Measurements from ENCODE around the gene FAM193B.

FAM193B gene

DNA sequence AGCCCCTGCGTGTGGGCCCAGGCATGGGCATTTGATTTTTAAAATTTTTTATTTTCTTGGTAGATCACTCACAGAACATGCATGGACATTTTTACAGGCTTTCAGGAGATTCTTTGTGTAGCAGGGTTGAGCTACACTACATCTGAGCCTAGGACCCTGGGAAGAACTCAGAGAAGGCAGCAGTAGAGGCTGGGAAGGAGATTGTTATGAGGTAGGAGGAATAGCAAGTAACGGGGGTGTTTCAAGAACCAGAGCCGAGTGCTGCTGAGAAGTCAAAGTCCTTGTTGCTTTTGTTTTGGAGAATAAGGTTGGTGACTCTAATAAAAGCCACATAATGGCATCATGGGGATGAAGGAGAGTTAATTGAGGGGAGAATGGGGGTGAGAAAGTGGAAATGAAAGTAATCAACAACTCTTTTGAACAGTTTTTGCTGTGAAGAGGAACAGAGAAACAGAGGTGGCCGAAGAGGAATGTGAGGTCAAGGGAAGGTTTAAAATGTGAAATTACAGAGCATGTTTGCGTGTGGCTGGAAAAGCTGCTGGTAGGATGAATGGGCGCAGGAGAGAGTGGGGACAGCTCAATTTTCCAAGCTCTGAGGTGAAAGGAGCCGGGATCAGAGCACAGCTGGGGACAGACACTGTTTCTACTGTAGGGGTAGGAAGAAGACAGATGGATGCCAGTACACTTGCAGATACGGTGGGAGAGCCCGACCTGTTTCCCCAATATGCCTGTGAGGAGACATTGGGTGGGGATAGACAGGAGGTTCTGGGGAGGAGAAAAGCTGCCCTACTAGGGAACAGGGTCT is 52.3 kb downstream of the FAM193B start:
- H3K4me3 ChIP-seq (ENCODE audit: low read depth, low read length): no peak overlapping the region

DNA sequence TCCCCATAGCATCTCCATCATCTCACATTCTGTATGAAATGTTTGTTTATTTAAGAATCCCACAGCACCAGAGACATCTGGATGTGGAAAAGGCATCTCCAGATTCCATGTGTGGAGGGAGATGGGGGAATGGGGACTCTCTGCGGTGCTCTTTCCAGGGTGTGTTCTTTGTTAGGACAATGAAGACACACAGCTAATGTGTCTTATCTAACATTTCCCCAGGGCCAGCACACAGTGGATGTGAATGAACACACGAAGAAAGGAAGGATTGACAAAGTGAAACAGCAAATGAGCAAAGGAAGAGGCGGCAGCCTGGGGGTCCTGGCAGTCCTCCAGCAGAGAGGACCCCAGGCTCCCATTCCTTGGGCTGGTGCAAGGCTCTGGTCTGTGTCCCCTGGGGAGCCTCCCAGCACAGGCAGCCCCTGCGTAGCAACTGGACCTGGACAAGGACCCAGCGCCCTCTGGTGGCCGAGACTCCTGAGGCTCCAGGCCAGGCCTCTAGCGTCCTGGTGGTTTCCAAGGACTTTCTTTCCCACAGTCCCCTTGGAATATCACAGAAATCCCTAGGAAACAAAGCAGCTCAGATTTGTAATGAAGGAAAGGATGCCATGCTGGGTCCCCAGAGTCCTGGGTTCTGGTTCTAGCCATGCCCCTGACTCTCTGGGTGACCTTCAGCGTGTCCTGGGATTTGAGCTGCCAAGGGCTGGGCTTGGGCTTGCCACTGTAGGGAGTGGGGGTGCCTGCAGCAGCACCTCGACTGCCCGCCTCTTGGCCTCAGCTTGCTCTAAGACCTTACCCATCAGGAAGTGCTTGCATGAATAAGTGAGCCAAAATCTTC is 53.5 kb downstream of the FAM193B start:
- no peak overlapping the region for H3K4me3 ChIP-seq (ENCODE audit: low read depth, low read length)

DNA sequence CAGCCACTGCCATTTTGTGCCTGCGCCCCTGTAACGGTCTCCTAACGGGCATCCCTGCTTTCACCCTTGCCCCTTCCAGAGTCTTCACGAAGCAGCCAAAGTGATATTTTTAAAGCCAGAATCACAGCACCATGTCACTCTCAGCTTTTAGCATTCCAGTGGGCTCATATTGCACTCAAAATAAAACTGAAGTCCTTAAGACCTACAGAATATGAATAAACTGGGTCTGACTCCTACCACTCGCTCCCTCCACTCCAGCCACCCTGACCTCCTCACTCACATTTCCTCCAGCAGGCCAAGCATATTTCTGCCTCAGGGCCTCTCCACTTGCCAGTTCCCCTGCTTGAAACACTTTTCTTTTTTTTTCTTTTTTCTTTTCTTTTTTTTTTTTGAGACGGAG is 54.5 kb downstream of the FAM193B start:
- no peak overlapping the region for H3K4me3 ChIP-seq (ENCODE audit: low read depth, low read length)

- H3K4me3 ChIP-seq (ENCODE audit: low read depth, low read length): peak overlapping the region; percentile 35
Measured at GRCh38 chr5:177498013-177498787, 56.2 kb downstream of the FAM193B start.

- H3K4me3 ChIP-seq (ENCODE audit: low read depth, low read length): peak within 1 kb of the TSS; percentile 69
Measured at GRCh38 chr5:177497292-177498012, 56.9 kb downstream of the FAM193B start, which contains the start of gene PDLIM7. PDLIM7 (minus strand) TSS chr5:177497604; CDS start chr5:177496512, 1,092 bp downstream.

DNA sequence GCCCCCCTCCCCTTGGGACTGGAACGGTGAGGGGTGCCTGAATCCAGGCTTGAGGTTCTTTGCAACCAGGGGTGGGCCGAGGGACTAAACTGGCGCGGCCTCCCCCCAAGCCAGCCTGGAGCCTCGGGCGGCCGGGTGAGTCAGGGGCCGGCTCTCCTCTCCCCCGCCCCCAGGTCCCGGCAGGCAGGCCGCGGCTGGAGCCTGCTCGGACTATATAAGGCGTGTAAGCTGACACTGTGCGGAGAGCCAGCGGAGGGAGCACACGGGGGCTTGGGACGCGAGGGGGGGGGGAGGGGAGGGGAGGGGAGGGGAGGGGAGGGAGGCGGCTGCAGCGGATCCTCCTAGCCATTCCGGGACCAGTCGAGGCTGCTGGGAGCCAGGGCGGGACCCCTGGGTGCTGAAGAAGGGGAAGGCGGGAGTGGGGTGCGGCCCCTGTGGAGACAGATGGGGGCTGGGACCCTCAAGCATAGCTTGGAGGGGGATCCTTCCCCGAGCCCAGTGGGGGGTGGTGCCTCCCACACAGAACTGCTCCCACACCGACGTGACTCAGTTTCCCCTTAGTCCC is 57.6 kb downstream of the FAM193B start:
- H3K4me3 ChIP-seq (ENCODE audit: low read depth, low read length): peak overlapping the region; percentile 69

DNA sequence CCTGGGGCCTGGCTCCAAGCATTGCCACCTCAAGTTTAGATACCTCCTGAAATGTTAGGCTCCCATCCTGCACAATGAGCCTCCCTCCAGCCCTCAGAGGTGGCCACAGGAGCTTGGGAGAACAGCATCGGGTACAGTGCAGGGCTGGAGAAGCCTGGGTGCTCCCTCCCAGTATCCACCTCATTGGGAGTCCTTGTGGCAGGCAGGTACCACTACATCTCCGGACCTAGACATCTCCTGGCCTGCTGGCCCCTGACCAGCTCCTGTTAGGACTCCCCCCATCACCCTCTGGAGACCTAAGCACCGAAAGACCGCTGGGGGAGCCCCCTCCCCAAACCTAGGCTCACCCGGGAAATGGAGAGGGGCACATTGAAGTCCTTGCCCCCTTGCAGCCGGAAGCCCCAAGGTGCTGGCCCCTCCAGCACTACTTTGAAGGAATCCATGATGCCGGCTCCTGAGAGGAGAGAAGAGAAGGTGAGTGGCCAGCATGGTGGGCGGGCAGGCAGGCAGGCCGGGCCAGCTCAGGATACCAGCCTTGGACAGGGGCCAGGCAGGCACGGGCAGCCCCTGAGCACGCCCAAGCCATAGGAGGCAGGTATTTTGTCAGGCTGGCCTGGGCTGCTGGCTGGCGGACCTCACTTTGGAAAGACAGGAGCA is 58.2 kb downstream of the FAM193B start:
- H3K4me3 ChIP-seq (ENCODE audit: low read depth, low read length): peak overlapping the region; percentile 62

GRCh38 chr5:177495243-177496060 is 58.9 kb downstream of the FAM193B start:
- H3K4me3 ChIP-seq (ENCODE audit: low read depth, low read length): no peak overlapping the region

DNA sequence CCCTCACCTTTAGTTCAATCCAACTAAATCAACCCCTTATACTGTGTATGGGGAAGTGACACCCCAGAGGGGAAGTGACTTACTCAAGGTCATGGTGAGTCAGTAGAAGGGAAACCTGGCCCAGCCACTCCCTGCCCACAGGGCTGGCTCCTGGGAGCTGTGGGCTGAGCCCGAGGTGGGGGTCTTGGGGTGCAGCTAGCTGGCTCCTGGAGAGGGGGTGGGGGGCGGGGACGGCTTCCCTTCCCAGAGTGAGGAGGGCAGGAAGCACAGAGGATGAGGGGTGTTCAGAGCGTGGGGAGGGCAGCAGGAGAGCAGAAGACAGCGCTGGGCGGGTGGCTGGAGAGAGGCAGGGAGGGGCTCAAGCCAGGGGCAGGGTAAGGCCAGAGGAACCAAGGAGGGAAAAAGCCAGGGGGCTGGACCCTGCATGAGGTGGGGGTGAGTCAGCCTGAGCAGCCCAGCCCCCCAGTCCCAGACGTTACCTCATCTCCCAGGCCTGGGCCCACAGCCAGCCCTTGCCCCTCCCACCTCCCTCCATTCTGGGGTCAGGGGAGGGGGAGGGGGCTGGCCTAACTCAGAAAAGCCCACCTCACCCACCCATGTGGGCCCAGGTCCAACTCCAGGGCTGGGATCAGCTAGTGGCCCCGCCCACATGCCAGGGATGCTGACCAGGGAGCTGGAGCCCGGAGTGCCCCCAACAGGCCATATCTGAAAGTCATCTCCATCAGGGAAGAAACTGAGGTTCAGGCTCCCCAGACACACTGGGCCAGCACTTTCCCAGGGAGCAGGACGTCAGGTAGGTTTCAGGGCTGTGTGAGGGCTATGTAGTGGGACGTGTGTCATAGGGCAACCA is 59.8 kb downstream of the FAM193B start:
- no peak overlapping the region for H3K4me3 ChIP-seq (ENCODE audit: low read depth, low read length)

GRCh38 chr5:177493795-177494345 is 60.5 kb downstream of the FAM193B start:
- H3K4me3 ChIP-seq (ENCODE audit: low read depth, low read length): no peak overlapping the region

DNA sequence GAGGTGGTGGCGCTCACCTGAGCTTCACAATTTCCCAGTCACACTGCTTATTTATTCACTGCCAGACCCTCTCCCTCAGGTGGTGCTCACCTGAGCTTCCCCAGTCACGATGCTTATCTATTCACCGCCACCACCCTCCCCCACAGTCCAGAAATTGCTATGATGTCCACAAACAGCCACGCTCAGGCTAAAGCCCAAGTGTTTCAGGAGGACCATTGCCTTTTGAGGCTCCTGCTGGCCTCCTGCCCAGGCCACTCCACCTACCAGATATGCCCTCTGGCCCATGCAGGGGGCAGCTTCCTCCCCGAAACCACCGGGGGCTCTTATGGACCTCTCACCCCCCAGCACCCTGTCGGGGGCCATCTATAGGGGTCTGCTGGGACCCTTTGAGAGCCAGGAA is 61.5 kb downstream of the FAM193B start:
- H3K4me3 ChIP-seq (ENCODE audit: low read depth, low read length): no peak overlapping the region

- H3K4me3 ChIP-seq (ENCODE audit: low read depth, low read length): no peak overlapping the region
Measured at GRCh38 chr5:177491983-177492746, 62.2 kb downstream of the FAM193B start.

DNA sequence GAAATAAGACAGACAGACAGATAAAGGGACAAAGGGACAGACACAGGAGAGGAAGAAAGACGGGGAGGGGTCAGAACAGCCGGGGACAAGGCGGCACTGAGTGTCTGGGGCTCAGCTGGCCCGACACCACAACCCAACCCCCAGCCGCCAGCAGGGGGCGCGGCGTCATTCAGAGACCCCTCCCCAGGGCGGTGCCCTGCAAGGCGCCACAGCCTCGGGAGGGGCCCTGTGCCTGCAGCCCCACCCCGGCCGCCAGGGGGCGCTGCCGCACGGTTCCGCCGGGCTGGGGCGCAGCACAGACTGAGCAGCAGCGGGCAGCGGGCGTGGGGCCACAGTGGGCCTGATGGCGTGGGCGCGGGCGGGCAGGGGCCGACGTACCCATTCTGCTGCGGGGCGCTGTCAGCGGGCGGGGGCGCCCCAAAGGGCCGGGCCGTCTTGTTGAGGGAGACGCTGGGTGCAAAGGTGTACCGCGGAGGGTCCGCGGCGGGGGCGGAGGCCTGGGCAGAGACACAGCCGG is 62.9 kb downstream of the FAM193B start:
- no peak overlapping the region for H3K4me3 ChIP-seq (ENCODE audit: low read depth, low read length)

DNA sequence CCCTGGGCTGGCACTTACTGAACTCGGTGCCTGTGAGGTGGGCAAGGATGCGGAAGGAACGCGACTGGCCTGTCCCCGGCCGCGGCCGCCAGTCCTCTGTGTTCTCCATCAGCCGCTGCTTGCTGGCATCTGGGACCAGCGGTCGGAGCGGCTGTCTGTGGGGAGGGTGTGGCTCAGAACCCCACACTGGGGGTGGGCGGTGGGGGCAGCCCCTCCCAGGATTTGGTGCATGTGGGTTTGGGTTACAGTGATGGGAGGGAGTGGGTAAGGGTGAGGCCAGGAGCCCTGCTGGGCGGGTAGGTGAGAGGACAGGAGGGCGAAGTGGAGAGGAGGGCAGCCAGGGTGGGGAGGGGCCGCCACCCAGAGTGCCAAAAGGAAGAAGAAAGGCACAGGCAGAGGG is 63.4 kb downstream of the FAM193B start:
- H3K4me3 ChIP-seq (ENCODE audit: low read depth, low read length): no peak overlapping the region

GRCh38 chr5:177490311-177490991 is 63.9 kb downstream of the FAM193B start:
- H3K4me3 ChIP-seq (ENCODE audit: low read depth, low read length): no peak overlapping the region

DNA sequence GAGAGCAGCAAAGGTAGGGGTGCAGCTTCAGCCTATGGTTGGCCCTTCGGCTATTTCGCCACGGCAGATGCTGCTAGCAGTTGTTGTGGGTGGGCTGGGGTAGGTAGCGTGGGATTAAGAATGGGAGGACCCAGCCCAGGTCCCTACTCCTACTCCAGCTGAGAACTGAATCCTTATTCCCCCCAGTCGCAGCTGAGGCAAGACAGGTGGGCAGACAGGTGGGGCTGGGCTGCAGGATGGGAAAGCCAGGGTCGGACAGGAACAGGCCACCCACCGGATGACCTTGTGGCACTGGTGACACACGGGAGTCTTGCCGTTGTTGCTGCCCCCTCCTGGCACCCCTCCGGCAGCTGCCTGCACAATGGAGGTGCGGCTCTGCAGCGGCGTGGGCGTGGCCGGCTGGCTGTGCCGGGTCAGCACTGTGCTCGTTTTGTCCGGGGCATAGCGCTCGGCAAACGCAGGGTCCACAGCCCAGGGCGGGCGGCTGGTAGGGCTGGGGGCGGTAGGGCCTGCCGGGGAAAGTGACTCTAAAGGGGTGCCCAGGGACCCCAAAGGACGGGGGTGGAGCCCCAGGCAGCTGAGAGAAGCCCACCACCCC is 65.1 kb downstream of the FAM193B start:
- no peak overlapping the region for H3K4me3 ChIP-seq (ENCODE audit: low read depth, low read length)
